Prostate gland (tissue), 2 donors: ENCODE measurements around the gene ARSI. TPM values are rescaled to one million over a fixed set of nuclear protein-coding genes. Genes with fewer than 3 reads are reported as not detected.

Experiments
- DNase-seq: peaks from one replicate; pipeline ENCODE4 v3.0.0-alpha.2; 2019; ENCODE audit warnings: low spot score
- H3K27ac ChIP-seq, 2 donors: fragments of 200-600 bp; sonication (generic); 2 replicates each; pipeline ENCODE4 v1.5.1; 2017 to 2019
- H3K27me3 ChIP-seq: fragments of 200-600 bp; sonication (generic); replicated peaks from 2 replicates; pipeline ENCODE4 v1.5.1; 2019; ENCODE audit not compliant: insufficient read depth
- H3K36me3 ChIP-seq, 2 donors: fragments of 200-600 bp; sonication (generic); 1 replicate in 1 of 2; 2 replicates in 1 of 2; pipeline versions ENCODE4 v1.5.1 to v1.8.1; 2017 to 2019
- H3K4me1 ChIP-seq: fragments of 200-600 bp; sonication (generic); replicated peaks from 2 replicates; pipeline ENCODE4 v1.5.1; 2019
- H3K4me3 ChIP-seq, 2 donors: fragments of 200-600 bp; sonication (generic); 2 replicates each; pipeline ENCODE4 v1.5.1; 2017 to 2019
- H3K9me3 ChIP-seq: fragments of 200-600 bp; sonication (generic); 2 replicates; pipeline ENCODE4 v1.5.1; 2017
- CTCF ChIP-seq, 4 experiments: fragments of 200-600 bp in 2 of 4; fragments of 450-650 bp in 2 of 4; sonication (generic) in 2 of 4; IDR thresholded peaks; 1 replicate in 3 of 4; 2 replicates in 1 of 4; pipeline ENCODE4 v1.5.1; 2016 to 2019; ENCODE audit warnings: antibody characterized with exemption in 4 of 4, mild to moderate bottlenecking in 2 of 4, moderate library complexity in 2 of 4
- POLR2A ChIP-seq: fragments of 450-650 bp; IDR thresholded peaks from one replicate; pipeline ENCODE4 v1.6.1; 2016; ENCODE audit warnings: antibody characterized with exemption, mild to moderate bottlenecking
- POLR2AphosphoS5 ChIP-seq: sonication (generic); formaldehyde crosslinking; IDR thresholded peaks from one replicate; pipeline ENCODE4 v1.6.1; 2017; ENCODE audit warnings: antibody characterized with exemption
- WGBS: methylation state at CpG from one replicate; pipeline ENCODE4 v1.1.5; 2018; 5-methylcytosine and 5-hydroxymethylcytosine counted together
- intact Hi-C: fragments of 100-400 bp; cut with DNase I; formaldehyde crosslinking; loops from one replicate; pipeline ENCODE4 v1.14.2; 2022
- total RNA-seq, 2 donors: library from RNA; depleted of rRNA; stranded (reverse); fragments of >200 nt; gene quantifications; one replicate each; pipeline ENCODE4 v1.1.0, GENCODE V29; 2016

Gene ARSI
- total RNA-seq, 2 donors from 2014 or later = 1.5 to 1.6 TPM

GRCh38 chr5:150338546-150338945, 35.8 kb upstream of the ARSI start:
- Histone ChIP-seq H3K36me3 (no peaks in the 10 kb centered on the region), H3K4me1 (no peaks in the 10 kb centered on the region), H3K27me3 (no peaks in the 10 kb centered on the region), H3K9me3 (no peaks in the 10 kb centered on the region), H3K4me3 (no peak overlapping the region), H3K27ac (no peak overlapping the region)
- intact Hi-C loops = no loop called here
- TF ChIP-seq CTCF (IDR thresholded peaks at IDR 0.05) (no peak), POLR2A (no peak), POLR2AphosphoS5 (no peak)
- no peak for DNase-seq
- 96% methylated on average over 10 of the region's 11 CpGs for whole genome bisulfite sequencing

- Histone ChIP-seq H3K4me1 (no peaks in the 10 kb centered on the region), H3K36me3 (no peaks in the 10 kb centered on the region), H3K4me3 (no peak overlapping the region), H3K27me3 (no peaks in the 10 kb centered on the region), H3K27ac (no peak overlapping the region), H3K9me3 (no peaks in the 10 kb centered on the region)
- intact Hi-C loops = no loop called here
- no peak for TF ChIP-seq POLR2A
- no peak for TF ChIP-seq POLR2AphosphoS5
- TF ChIP-seq CTCF (IDR thresholded peaks at IDR 0.05) = no peak
- DNase-seq = no peak
- 79% methylated on average over 4 of the region's 4 CpGs for WGBS
Measured at GRCh38 chr5:150335778-150336177, 33.1 kb upstream of the ARSI start.

- WGBS = 71% methylated on average over 5 of the region's 5 CpGs
- H3K4me3 ChIP-seq = no peak overlapping the region
- no peaks in the 10 kb centered on the region for H3K36me3 ChIP-seq
- no peaks in the 10 kb centered on the region for H3K9me3 ChIP-seq
- no peaks in the 10 kb centered on the region for H3K27me3 ChIP-seq
- no peak overlapping the region for H3K27ac ChIP-seq
- TF ChIP-seq POLR2AphosphoS5 = no peak
- DNase-seq = no peak
- intact Hi-C loops = no loop called here
- H3K4me1 ChIP-seq = no peaks in the 10 kb centered on the region
Measured at GRCh38 chr5:150333400-150333799, 30.7 kb upstream of the ARSI start.

GRCh38 chr5:150329881-150330876, 27.5 kb upstream of the ARSI start:
- 68% methylated on average over 17 of the region's 17 CpGs for WGBS

GRCh38 chr5:150329038-150329437, 26.3 kb upstream of the ARSI start:
- no peak overlapping the region for H3K4me3 ChIP-seq
- H3K27me3 ChIP-seq = no peaks in the 10 kb centered on the region
- intact Hi-C loops = no loop called here
- no peak overlapping the region for H3K27ac ChIP-seq
- no peaks in the 10 kb centered on the region for H3K4me1 ChIP-seq
- TF ChIP-seq CTCF (IDR thresholded peaks at IDR 0.05) = no peak
- no peak for TF ChIP-seq POLR2A
- TF ChIP-seq POLR2AphosphoS5 = no peak
- DNase-seq = no peak
- whole genome bisulfite sequencing = 59% methylated on average over 2 of the region's 2 CpGs
- no peaks in the 10 kb centered on the region for H3K36me3 ChIP-seq
- H3K9me3 ChIP-seq = no peaks in the 10 kb centered on the region

More at GRCh38 chr5:150329881-150330876, 27.5 kb upstream of the ARSI start:
- H3K4me3 ChIP-seq = no peak overlapping the region
- intact Hi-C loops = no loop called here
- H3K27me3 ChIP-seq = no peaks in the 10 kb centered on the region
- H3K36me3 ChIP-seq = no peaks in the 10 kb centered on the region
- H3K4me1 ChIP-seq = no peaks in the 10 kb centered on the region
- no peak for DNase-seq
- H3K9me3 ChIP-seq = no peaks in the 10 kb centered on the region
- no peak overlapping the region for H3K27ac ChIP-seq
- TF ChIP-seq POLR2AphosphoS5 = no peak
- TF ChIP-seq CTCF (IDR thresholded peaks at IDR 0.05) = no peak
- TF ChIP-seq POLR2A = no peak
